ENCODE measurements around the gene TSPAN9.
"Not testable (repeated sequence)": the region's sequence is repeated elsewhere in the genome, so short reads cannot be mapped to it uniquely, and the experiment has no call there.

The TSPAN9 gene

DNA sequence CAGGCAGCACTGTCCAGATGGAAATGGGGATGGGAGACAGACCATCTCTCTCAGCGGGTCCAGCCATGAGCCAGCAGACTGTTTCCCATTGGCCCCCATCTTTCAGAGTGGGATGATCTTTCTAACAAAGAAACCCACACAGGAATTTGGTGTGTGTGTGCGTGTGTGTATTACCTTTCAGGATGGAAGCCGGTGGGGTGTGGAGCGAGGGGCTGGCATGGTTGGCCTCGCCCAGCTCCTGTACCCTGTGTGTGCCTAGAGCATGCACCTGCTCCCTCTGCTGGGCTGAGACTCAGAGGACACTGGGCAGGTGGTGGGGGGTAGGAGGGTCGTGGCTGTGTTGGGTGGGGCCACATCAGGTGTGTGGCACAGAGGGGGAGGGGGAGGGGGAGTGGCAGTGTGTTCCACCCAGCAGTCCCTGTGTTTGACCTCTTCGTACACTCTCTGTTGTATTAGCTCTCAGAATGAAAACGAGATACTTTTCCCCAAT, 33.0 kb upstream of the TSPAN9 start:
- no peak for DNase-seq (ENCODE audit: low read depth in 2 of 2)

- no peak for DNase-seq (ENCODE audit: low read depth in 2 of 2)
Observed at GRCh38 chr12:3045494-3045893, 31.7 kb upstream of the TSPAN9 start.

- DNase-seq (ENCODE audit: low read depth in 2 of 2), result no peak
Observed at GRCh38 chr12:3045989-3046388, 31.2 kb upstream of the TSPAN9 start.

- DNase-seq (ENCODE audit: low read depth in 2 of 2), result no peak
Observed at GRCh38 chr12:3046441-3047200, 30.6 kb upstream of the TSPAN9 start.

DNA sequence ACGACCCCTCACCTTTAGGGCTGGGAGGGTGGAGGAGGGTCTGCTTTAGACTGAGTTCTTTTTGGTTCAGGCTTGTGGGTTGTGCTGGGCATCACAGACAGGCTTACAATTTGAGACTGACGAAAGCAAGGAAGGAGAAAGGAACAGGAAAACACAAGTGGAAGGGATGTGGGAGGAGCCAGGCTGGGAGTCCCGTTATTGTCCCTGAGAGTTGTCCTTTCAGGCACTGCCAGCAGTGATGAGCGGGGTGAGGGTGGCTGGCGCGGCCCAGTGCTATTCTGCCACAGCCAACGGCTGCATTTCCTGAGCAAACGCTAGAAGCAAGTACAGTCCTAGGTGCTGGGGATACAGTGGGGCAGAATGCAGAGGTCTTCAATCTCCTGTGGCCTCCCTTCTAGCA, 29.2 kb upstream of the TSPAN9 start:
- DNase-seq (ENCODE audit: low read depth in 2 of 2), result no peak

DNA sequence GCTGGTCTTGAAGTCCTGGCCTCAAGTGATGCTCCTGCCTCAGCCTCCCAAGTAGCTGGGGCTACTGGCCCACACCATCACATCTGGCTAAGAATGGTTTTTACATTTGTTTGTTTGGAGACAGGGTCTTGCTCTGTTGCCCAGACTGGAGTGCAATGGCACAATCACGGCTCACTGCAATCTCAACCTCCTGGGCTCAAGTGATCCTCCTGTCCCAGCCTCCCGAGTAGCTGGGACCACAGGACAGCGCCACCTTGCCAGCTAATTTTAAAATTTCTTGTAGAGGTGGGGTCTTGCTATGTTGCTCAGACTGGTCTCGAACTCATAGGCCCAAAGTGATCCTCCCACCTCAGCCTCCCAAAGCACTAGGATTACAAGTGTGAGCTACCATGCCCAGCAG, 28.6 kb upstream of the TSPAN9 start:
- no peak for DNase-seq (ENCODE audit: low read depth in 2 of 2)

GRCh38 chr12:3049176-3049575, 28.0 kb upstream of the TSPAN9 start:
- no peak for DNase-seq (ENCODE audit: low read depth in 2 of 2)

- no peak for DNase-seq (ENCODE audit: low read depth in 2 of 2)
Observed at GRCh38 chr12:3049611-3050249, 27.4 kb upstream of the TSPAN9 start.

DNA sequence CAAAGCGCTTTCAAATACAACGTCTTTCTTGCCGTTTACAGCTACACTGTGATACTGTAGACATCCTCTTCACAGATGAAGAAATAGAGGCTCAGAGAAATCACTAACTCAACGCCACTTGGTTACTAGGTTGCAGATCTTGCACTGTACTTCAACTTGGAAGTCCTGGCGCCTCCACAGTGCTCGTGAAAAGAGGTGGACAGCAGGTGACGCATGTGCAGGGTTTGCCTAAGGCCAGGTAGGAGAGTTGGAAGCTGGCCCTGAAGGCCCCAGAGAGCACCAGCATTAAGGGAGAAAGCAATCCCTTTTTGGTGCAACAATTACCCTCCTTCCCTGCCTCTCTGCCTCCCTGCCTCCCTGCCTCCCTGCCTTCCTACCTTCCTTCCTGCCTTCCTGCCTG, 22.8 kb upstream of the TSPAN9 start:
- DNase-seq (ENCODE audit: low read depth in 2 of 2), result no peak

GRCh38 chr12:3055026-3055703, 22.0 kb upstream of the TSPAN9 start:
- no peak for DNase-seq (ENCODE audit: low read depth in 2 of 2)

- no peak for DNase-seq (ENCODE audit: low read depth in 2 of 2)
Observed at GRCh38 chr12:3055704-3056467, 21.3 kb upstream of the TSPAN9 start.

GRCh38 chr12:3061059-3061458, 16.1 kb upstream of the TSPAN9 start:
- no peak for DNase-seq (ENCODE audit: low read depth in 2 of 2)

- no peak for DNase-seq (ENCODE audit: low read depth in 2 of 2)
Observed at GRCh38 chr12:3061501-3062215, 15.5 kb upstream of the TSPAN9 start.

DNA sequence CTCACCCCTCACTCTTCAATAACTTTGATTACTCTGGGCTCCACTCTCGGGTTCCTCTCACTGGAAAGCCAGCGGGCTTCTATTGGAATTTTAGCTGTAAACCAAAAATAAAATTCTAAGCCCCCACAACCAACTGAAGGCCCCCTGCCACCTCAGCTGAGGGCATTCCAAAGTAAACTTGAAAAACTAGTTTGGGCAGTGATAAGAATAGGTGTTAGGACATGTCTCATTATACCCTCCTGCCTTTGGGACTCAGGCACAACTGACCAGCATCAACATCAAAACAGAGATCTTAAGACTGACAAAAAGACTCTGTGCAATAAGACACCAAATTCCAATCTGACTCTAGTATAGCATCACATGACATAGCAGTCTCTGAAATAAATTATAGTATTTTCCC, 11.9 kb upstream of the TSPAN9 start:
- DNase-seq (ENCODE audit: low read depth in 2 of 2), result no peak

- not testable (repeated sequence) for DNase-seq (ENCODE audit: low read depth in 2 of 2)
Observed at GRCh38 chr12:3065846-3066245, 11.3 kb upstream of the TSPAN9 start.

GRCh38 chr12:3069714-3070113, 7.5 kb upstream of the TSPAN9 start:
- DNase-seq (ENCODE audit: low read depth in 2 of 2), result no peak

DNA sequence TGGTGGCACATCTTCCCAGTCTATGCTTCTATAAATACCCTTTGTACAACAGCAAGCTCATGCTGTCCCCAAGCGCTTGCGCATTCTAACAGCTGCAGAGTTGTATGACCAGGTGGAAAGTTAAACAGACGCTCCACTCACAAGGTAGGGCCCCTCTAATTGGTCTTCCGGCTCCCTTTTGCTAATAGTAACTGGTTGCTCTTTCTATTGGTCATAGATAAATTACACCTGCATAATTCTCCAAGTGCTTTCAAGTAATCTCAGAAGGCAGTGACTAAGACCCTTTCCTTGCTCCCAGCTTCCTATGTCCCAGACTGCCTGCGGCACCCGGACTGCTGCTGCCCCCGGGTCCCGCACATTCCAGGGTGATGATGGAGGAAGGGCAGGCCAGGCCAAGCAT, 6.1 kb upstream of the TSPAN9 start:
- DNase-seq (ENCODE audit: low read depth in 2 of 2), result no peak

DNA sequence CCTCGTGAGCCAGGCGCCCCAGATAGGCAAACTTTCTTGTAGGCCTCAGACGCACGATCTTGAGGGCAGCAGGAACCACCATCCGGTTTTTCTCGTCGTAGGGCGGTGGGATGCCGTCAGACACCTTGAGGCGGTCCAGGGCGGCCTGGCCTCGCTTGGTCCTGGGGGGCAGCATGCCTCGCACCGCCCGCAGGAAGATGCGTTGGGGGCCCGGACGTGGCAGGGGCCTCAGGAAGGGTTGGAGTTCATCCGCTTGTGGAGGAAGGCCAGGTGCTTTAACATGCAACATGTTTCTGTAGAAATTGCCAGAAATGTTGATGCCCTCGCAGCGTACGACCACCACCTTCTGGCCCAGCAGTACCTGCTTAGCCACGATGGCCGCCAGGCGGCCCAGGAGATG, 5.5 kb upstream of the TSPAN9 start:
- DNase-seq (ENCODE audit: low read depth in 2 of 2), result no peak

- peak; percentile 69 to 71 for DNase-seq (ENCODE audit: low read depth in 2 of 2)
Observed at GRCh38 chr12:3073438-3074250, 3.5 kb upstream of the TSPAN9 start.

DNA sequence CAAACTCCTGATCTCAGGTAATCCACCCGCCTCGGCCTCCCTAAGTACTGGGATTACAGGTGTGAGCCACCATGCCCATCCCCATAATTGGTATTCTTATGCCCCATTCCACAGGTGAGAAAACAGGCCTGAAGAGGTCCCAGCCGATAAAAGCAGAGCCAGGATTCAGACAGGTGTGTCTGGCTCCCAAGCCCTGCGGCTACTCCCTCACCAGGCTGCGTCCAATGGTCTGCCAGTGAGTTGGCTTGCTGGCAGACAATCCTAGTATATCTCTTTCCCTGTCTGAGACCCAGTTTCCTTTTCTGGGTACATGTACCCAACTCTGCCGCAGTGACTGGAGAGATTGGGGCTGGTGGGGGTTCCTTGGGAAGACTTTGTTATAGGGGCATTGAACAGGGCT, 1.9 kb upstream of the TSPAN9 start:
- no peak for DNase-seq (ENCODE audit: low read depth in 2 of 2)
